ENCODE data around the gene DPH7. TPM values are rescaled to one million over a fixed set of nuclear protein-coding genes. Genes with fewer than 3 reads are reported as not detected.

Gene DPH7
- total RNA-seq, 2 experiments from 2014 or later = 32.4 to 36.6 TPM

- Mint-ChIP-seq H3K36me3 (ENCODE audit: low read depth) (peaks cover 28% of the 10 kb centered on the region), H3K4me3 (no peak overlapping the region), H3K27ac (no peak overlapping the region)
Measured at GRCh38 chr9:137586854-137587253, 8.1 kb upstream of the DPH7 start.

DNA sequence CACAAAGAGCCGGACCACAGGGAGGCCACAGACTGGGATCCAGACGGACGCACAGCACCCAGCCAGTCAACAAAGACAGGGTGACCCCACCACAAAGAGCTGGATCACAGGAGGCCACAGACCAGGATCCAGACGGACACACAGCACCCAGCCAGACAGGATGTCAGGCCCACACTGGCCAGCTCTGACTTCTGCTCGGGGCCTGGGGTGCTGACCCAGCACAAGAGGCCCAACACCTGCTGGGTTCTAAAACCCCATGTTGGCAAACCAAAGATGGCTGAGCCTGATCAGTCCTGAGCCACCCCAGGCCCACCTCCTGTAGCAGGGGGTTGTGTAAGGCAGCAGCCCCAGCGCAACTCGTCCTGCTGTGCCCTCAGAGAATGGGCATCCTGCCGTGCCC is 5.2 kb upstream of the DPH7 start:
- H3K4me1 Mint-ChIP-seq (ENCODE audit: low read depth) = peaks cover 19% of the 10 kb centered on the region
- H3K27ac Mint-ChIP-seq = no peak overlapping the region
- H3K4me3 Mint-ChIP-seq = no peak overlapping the region
- CTCF ChIA-PET = no interaction called here
- no peak for DNase-seq
- no peaks in the 10 kb centered on the region for H3K9me3 Mint-ChIP-seq
- peaks cover 24% of the 10 kb centered on the region for H3K36me3 Mint-ChIP-seq (ENCODE audit: low read depth)
- intact Hi-C loops (cut with micrococcal nuclease) = no loop called here
- no peaks in the 10 kb centered on the region for H3K27me3 Mint-ChIP-seq (ENCODE audit: low read depth)

More at GRCh38 chr9:137586854-137587253, 8.1 kb upstream of the DPH7 start:
- intact Hi-C loops (cut with micrococcal nuclease) = no loop called here
- H3K9me3 Mint-ChIP-seq = no peaks in the 10 kb centered on the region
- CTCF ChIA-PET = interaction anchor here (0.9 to 1.6 kb wide), 2 partner anchors 8 to 13 kb away, joined by 3 to 4 read pairs; no protein-coding TSS in a partner anchor
- DNase-seq = no peak
- peaks cover 21% of the 10 kb centered on the region for H3K4me1 Mint-ChIP-seq (ENCODE audit: low read depth)
- no peaks in the 10 kb centered on the region for H3K27me3 Mint-ChIP-seq (ENCODE audit: low read depth)

DNA sequence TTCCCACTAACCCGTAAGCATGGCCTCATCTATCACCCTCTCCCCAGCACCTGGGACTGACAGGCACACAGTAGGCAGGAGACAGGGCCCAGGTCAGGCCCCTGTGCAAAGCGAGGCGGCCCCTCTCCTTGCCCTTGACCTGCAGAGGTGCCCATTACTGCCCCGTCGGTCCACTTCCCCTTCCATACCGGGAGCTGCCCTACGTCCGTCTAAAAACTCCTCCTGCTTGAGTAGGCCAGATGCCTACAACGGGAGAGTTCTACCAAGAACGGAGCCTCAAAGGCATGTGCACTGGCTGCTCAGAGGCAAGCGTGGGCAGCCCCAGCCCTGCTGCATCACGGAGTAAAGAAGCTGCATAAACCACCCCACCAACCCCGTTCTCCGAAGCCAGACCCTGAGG is 4.6 kb upstream of the DPH7 start:
- DNase-seq = no peak
- no peaks in the 10 kb centered on the region for H3K9me3 Mint-ChIP-seq
- peaks cover 24% of the 10 kb centered on the region for H3K36me3 Mint-ChIP-seq (ENCODE audit: low read depth)
- CTCF ChIA-PET = no interaction called here
- no peak overlapping the region for H3K4me3 Mint-ChIP-seq
- intact Hi-C loops (cut with micrococcal nuclease) = no loop called here
- H3K4me1 Mint-ChIP-seq (ENCODE audit: low read depth) = peaks cover 14% of the 10 kb centered on the region
- H3K27ac Mint-ChIP-seq = no peak overlapping the region
- H3K27me3 Mint-ChIP-seq (ENCODE audit: low read depth) = no peaks in the 10 kb centered on the region

GRCh38 chr9:137582286-137582860 is 3.6 kb upstream of the DPH7 start:
- Mint-ChIP-seq H3K27ac (no peak overlapping the region), H3K4me1 (ENCODE audit: low read depth) (peaks cover 13% of the 10 kb centered on the region), H3K9me3 (no peaks in the 10 kb centered on the region), H3K27me3 (ENCODE audit: low read depth) (no peaks in the 10 kb centered on the region), H3K4me3 (no peak overlapping the region), H3K36me3 (ENCODE audit: low read depth) (peaks cover 16% of the 10 kb centered on the region)
- DNase-seq = peak; percentile 41
- CTCF ChIA-PET = interaction anchor here (0.6 kb wide), 1 partner anchor 139 kb away, joined by 4 read pairs; no protein-coding TSS in a partner anchor
- intact Hi-C loops (cut with micrococcal nuclease) = no loop called here

DNA sequence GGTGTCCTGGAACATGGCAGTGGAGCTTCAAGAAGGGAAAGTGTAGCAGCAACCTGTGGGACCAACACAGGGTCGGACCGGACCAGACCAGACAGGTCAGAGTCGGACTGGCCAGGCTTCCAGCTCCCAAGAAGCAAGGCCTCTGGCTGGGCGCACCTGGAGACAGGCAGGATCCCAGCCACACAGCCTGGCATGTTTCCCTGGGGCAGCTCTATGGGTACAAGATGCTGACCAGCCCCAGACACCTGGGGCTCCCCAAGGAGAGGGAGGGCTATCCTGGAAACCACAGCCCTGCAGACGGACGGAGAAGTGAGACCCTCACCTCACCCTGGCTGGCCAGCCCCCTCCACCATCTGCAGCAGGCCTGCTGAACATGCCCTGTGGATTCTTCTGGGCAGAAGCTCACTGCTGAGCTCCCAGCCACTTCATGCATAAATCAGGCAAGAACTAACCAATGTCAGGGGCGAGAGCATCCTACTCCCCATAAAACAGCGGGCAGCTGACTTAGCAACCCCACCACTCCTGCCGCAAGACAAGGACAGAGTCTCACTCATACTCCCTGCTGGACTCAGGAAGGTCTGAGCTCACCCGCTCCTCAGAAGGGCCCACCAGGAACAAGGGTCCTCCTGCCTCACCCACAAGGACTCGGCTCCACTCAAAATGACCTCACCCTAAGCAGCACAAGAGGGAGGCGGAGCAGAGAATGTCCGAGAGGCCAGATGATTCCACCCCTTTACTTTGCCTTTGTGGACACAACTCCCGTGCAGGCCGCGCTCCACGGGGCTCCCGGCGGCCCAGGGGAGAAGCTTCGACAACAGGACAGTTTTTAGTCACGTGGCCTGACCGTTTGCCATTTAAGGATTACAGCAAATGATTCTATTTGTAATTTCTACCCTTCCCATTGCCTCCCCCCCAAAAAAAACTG is 2.9 kb upstream of the DPH7 start:
- Mint-ChIP-seq H3K4me3 (no peak overlapping the region), H3K9me3 (no peaks in the 10 kb centered on the region), H3K4me1 (ENCODE audit: low read depth) (peaks cover 17% of the 10 kb centered on the region), H3K27me3 (ENCODE audit: low read depth) (no peaks in the 10 kb centered on the region), H3K27ac (no peak overlapping the region), H3K36me3 (ENCODE audit: low read depth) (peaks cover 16% of the 10 kb centered on the region)
- DNase-seq = no peak
- intact Hi-C loops (cut with micrococcal nuclease) = no loop called here
- CTCF ChIA-PET = interaction anchor here (0.6 to 1.1 kb wide), 2 partner anchors 10 to 140 kb away, joined by 3 to 4 read pairs; no protein-coding TSS in a partner anchor

DNA sequence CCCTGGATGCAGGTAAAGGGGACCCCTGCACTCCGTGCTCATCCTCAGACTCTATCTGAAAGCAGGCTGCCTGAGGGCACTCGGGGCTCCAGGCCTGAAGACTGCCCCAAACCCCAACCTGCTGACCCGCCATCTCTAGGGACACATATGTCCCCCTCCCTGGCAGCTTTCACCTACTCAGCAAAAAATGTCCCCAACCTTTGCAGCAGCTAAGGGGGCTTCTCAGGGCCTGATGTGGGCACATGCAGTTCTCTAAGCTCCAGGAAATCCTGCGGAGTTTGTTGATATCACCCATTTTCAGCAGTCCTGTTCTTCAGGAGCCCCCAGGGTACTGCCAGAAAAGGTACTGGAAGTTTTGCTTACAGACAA is 2.2 kb upstream of the DPH7 start:
- intact Hi-C loops (cut with micrococcal nuclease) = no loop called here
- Mint-ChIP-seq H3K27ac (no peak overlapping the region), H3K4me3 (no peak overlapping the region), H3K36me3 (ENCODE audit: low read depth) (peaks cover 12% of the 10 kb centered on the region), H3K27me3 (ENCODE audit: low read depth) (no peaks in the 10 kb centered on the region), H3K9me3 (no peaks in the 10 kb centered on the region), H3K4me1 (ENCODE audit: low read depth) (peaks cover 24% of the 10 kb centered on the region)
- CTCF ChIA-PET = interaction anchor here (1.1 to 2.1 kb wide), 2 partner anchors 8 to 11 kb away, joined by 3 to 14 read pairs; no protein-coding TSS in a partner anchor
- no peak for DNase-seq

DNA sequence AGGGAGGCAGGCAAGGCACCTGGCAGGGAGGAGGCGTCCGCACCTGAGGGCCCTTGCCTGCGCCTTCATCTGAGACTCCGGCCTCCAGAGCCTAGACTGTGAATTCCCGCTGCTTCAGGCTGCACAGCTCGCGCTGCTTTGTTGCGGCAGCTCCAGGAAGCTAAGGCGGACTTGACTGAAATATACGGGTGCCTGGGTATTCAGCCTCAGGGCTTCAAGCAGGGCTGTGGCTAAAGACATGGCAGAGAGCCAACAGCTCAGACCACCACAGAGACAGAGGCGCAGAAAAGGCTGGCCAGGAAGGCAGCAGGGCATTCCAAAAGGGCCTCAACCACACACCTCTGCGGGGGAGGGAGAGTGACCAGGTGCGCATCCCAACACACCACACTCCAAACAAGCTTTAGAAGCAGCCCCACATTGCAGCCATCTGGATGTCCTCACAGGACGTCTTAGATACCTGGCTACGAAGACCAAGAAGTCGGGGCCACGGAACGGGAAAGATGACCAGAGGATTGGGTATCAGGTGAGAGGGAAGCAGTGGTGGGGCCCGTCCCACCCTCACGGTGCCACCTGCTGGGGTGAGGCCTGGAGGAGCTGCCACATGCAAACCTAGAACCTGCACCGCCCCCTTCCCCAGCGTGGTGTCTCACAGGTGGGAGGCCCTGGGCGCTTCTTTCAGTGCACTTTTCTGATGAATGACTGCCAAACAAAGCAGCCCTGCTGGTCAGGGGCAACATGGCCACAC is 1.7 kb upstream of the DPH7 start:
- Mint-ChIP-seq H3K4me3 (no peak overlapping the region), H3K9me3 (no peaks in the 10 kb centered on the region), H3K36me3 (ENCODE audit: low read depth) (peaks cover 17% of the 10 kb centered on the region), H3K4me1 (ENCODE audit: low read depth) (peaks cover 30% of the 10 kb centered on the region), H3K27me3 (ENCODE audit: low read depth) (no peaks in the 10 kb centered on the region), H3K27ac (no peak overlapping the region)
- CTCF ChIA-PET = interaction anchor here (0.8 to 2.1 kb wide), 5 partner anchors 8 to 46 kb away, joined by 3 to 14 read pairs (median 4); partner anchors contain the start of gene ZMYND19
- no peak for DNase-seq
- intact Hi-C loops (cut with micrococcal nuclease) = no loop called here

DNA sequence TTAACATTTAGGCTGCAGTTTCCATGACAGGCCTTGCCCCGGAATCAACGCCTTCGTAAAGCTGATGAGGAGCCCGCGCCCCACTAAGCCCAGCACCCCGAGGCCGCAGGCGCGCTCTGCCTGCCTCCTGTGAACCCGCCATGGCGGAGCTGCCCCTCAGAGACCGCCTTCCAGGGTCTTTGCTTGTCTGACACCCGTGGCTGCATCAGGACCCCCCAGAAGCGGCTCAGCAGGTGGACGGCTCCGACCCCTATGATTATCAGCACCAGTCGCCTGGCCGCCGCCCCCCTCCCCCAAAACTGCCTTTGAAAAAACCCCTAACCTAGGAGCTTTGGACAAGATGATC is 507 bp upstream of the DPH7 start:
- intact Hi-C loops (cut with micrococcal nuclease) = loop anchor here (1.0 to 2.0 kb wide), 3 partner anchors 26 to 44 kb away; partner anchors contain the start of genes ARRDC1, MRPL41 and PNPLA7
- H3K27me3 Mint-ChIP-seq (ENCODE audit: low read depth) = no peaks in the 10 kb centered on the region
- peaks cover 19% of the 10 kb centered on the region for H3K36me3 Mint-ChIP-seq (ENCODE audit: low read depth)
- DNase-seq = no peak
- CTCF ChIA-PET = interaction anchor here (0.6 to 2.1 kb wide), 7 partner anchors 8 to 52 kb away, joined by 3 to 14 read pairs (median 4); partner anchors contain the start of gene MRPL41
- peak overlapping the region; percentile 81 for H3K4me3 Mint-ChIP-seq
- no peaks in the 10 kb centered on the region for H3K9me3 Mint-ChIP-seq
- H3K4me1 Mint-ChIP-seq (ENCODE audit: low read depth) = peaks cover 37% of the 10 kb centered on the region
- H3K27ac Mint-ChIP-seq = no peak overlapping the region

- peaks cover 15% of the 10 kb centered on the region for H3K36me3 Mint-ChIP-seq (ENCODE audit: low read depth)
- H3K27me3 Mint-ChIP-seq (ENCODE audit: low read depth) = no peaks in the 10 kb centered on the region
- DNase-seq = no peak
- no peak overlapping the region for H3K4me3 Mint-ChIP-seq
- intact Hi-C loops (cut with micrococcal nuclease) = no loop called here
- CTCF ChIA-PET = no interaction called here
- H3K4me1 Mint-ChIP-seq (ENCODE audit: low read depth) = peaks cover 37% of the 10 kb centered on the region
- peak overlapping the region; percentile 27 for H3K27ac Mint-ChIP-seq
- no peaks in the 10 kb centered on the region for H3K9me3 Mint-ChIP-seq
Measured at GRCh38 chr9:137575716-137576411, 2.9 kb downstream of the DPH7 start.

DNA sequence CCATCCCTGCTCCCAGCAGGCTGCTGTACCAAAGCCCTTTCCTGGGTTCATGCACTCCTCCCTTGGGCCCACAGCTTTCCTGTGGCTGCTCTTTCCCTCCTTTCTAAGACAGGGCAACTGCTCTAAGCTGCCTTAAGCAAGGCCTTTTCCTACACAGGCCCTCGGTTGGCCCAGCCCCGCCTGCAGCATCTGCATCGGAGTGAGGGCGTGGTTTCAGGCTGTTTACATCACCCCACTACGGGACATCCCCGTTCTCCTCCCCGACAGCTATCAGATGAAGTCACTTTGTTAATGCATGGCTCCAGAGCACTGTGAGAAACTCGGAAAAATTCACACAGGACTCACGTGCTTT is 3.4 kb downstream of the DPH7 start:
- CTCF ChIA-PET = no interaction called here
- no peaks in the 10 kb centered on the region for H3K27me3 Mint-ChIP-seq (ENCODE audit: low read depth)
- H3K9me3 Mint-ChIP-seq = no peaks in the 10 kb centered on the region
- peak overlapping the region; percentile 27 for H3K27ac Mint-ChIP-seq
- H3K36me3 Mint-ChIP-seq (ENCODE audit: low read depth) = peaks cover 20% of the 10 kb centered on the region
- peaks cover 42% of the 10 kb centered on the region for H3K4me1 Mint-ChIP-seq (ENCODE audit: low read depth)
- intact Hi-C loops (cut with micrococcal nuclease) = no loop called here
- H3K4me3 Mint-ChIP-seq = no peak overlapping the region
- no peak for DNase-seq

GRCh38 chr9:137574192-137574591 is 4.5 kb downstream of the DPH7 start:
- Mint-ChIP-seq H3K4me1 (ENCODE audit: low read depth) (peaks cover 42% of the 10 kb centered on the region), H3K27ac (no peak overlapping the region), H3K36me3 (ENCODE audit: low read depth) (peaks cover 22% of the 10 kb centered on the region), H3K9me3 (no peaks in the 10 kb centered on the region), H3K4me3 (no peak overlapping the region), H3K27me3 (ENCODE audit: low read depth) (no peaks in the 10 kb centered on the region)
- intact Hi-C loops (cut with micrococcal nuclease) = no loop called here
- CTCF ChIA-PET = interaction anchor here (0.9 kb wide), 1 partner anchor 13 kb away, joined by 4 read pairs; no protein-coding TSS in a partner anchor
- DNase-seq = no peak

GRCh38 chr9:137570566-137570965 is 8.2 kb downstream of the DPH7 start:
- CTCF ChIA-PET = interaction anchor here (0.6 kb wide), 1 partner anchor 29 kb away, joined by 3 read pairs; no protein-coding TSS in a partner anchor
- intact Hi-C loops (cut with micrococcal nuclease) = no loop called here
- H3K4me1 Mint-ChIP-seq (ENCODE audit: low read depth) = peaks cover 19% of the 10 kb centered on the region
- H3K27ac Mint-ChIP-seq = no peak overlapping the region
- H3K27me3 Mint-ChIP-seq (ENCODE audit: low read depth) = no peaks in the 10 kb centered on the region
- H3K36me3 Mint-ChIP-seq (ENCODE audit: low read depth) = peaks cover 17% of the 10 kb centered on the region
- DNase-seq = no peak
- H3K9me3 Mint-ChIP-seq = no peaks in the 10 kb centered on the region
- H3K4me3 Mint-ChIP-seq = no peak overlapping the region

Data from activated naive CD4-positive, alpha-beta T cell treated with anti-CD3 and anti-CD28 coated beads for 36 hours (primary cell).